Stimulated activated naive CD8-positive, alpha-beta T cell treated with anti-CD3 and anti-CD28 coated beads, Interleukin-15, amount 100 ng/mL, for 72 hours (primary cell): ENCODE measurements around the gene CYB5R4.

ENCODE experiments used
- ATAC-seq: fragments of 150-1000 bp; cut with Tn5 transposase; 2 replicates; pipeline ENCODE4 v1.10.0; 2021; ENCODE audit warnings: mild to moderate bottlenecking, moderate library complexity
- DNase-seq, 2 donors: peaks; one replicate each; pipeline ENCODE4 v3.0.0; 2021 to 2022
- H3K27ac Mint-ChIP-seq, 2 donors: one replicate each; pipeline ENCODE4 v1.8.0; 2022; ENCODE audit warnings: mild to moderate bottlenecking in 2 of 2, mixed read lengths in 2 of 2, moderate library complexity in 2 of 2
- H3K27me3 Mint-ChIP-seq: one replicate; pipeline ENCODE4 v1.8.0; 2022; ENCODE audit warnings: mixed read lengths
- H3K4me1 Mint-ChIP-seq: one replicate; pipeline ENCODE4 v1.8.0; 2022; ENCODE audit warnings: mild to moderate bottlenecking, mixed read lengths
- H3K4me3 Mint-ChIP-seq, 2 donors: one replicate each; pipeline ENCODE4 v1.8.0; 2022; ENCODE audit warnings: mild to moderate bottlenecking in 2 of 2, mixed read lengths in 2 of 2, moderate library complexity in 1 of 2
- H3K9me3 Mint-ChIP-seq, 2 donors: one replicate each; pipeline ENCODE4 v1.8.0; 2022; ENCODE audit warnings: mixed read lengths in 2 of 2

Gene CYB5R4

DNA sequence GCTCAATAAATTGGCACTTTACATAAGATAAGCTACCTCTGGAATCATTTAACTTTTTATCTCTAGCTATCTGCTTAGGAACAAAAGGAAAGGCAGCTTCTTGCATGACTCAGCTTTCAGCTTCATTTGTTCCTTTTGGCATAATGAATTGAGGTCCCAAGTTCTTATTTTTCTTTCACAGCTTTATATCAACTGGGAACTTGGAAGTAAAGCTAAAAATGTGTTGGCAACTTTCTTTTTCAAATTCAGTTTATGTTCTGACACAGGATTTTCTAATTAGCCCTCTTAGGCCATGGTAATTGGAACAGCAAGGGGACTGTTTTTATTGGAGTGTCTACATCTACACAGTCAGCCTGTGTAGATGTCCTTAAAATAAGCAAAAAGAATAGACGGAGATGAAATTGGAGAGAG is 118.8 kb downstream of the CYB5R4 start:
- DNase-seq (no peak), ATAC-seq (no peak)
- Mint-ChIP-seq H3K9me3 (peaks cover 0 to 4% of the 10 kb centered on the region in 2 donors), H3K4me1 (no peaks in the 10 kb centered on the region), H3K27ac (no peak overlapping the region), H3K27me3 (no peaks in the 10 kb centered on the region), H3K4me3 (no peak overlapping the region)

DNA sequence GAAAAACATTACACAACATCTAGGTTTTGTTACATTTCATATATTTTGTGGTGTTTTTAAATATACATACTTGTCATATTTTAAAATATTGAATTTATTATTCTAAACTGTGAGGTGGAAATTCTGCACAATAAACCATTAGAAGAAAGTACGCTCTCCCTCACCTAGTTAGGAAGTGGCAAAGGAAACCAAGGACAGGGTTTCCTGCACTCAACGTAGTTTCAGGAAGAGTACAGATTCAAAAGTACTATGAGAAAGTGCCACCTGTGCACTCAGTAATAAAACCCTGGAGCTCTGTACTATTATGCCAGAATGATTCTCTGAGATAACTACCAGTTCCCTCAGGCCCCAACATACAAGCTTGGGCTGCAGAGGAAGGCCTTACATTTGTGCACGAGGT is 119.5 kb downstream of the CYB5R4 start:
- ATAC-seq, result no peak
- Mint-ChIP-seq H3K9me3 (peaks cover 0 to 4% of the 10 kb centered on the region in 2 donors), H3K4me3 (no peak overlapping the region), H3K4me1 (no peaks in the 10 kb centered on the region), H3K27ac (no peak overlapping the region), H3K27me3 (no peaks in the 10 kb centered on the region)
- no peak for DNase-seq

DNA sequence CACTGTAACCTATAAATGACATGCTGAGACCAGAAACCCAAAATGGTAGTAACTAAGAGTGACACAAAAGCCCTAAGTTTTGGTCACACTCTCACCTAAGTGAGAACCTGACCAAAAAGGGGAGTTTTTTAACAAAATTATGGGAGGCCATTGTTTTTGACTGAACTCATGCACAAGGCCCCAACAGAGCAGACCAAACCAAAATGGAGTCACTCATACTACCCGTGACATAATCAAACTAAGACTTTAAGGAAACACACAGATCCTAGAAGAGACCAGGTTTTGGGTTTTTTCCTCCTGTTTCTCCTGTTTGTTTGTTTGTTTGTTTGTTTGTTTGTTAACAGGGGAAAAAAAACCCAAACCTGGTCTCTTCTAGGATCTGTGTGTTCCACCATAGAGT is 124.9 kb downstream of the CYB5R4 start:
- H3K27ac Mint-ChIP-seq, result no peak overlapping the region

DNA sequence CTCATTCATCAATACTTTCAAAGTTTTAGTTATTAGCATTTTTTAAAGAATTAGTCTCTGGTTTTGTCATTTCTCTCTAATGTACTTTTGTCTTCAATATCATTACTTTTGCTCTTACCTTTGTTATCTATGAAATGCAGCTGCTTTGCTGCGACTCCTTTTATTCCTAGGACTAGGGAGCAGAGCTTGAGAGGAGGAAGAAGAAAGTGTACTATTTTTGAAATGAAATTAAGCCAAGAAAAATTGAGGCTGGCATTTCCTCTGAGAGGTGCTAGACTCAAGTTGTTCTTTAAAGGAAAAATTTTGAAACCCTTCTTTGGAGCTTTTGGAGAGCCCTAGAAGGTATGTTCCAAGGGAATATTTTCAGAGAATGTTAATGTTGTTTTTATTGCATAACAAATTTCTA is 125.8 kb downstream of the CYB5R4 start:
- H3K27ac Mint-ChIP-seq, result no peak overlapping the region

More for the DNA sequence above, 124.9 kb downstream of the CYB5R4 start:
- Mint-ChIP-seq H3K4me3 (no peak overlapping the region), H3K4me1 (no peaks in the 10 kb centered on the region), H3K27me3 (no peaks in the 10 kb centered on the region), H3K9me3 (peaks cover 0 to 4% of the 10 kb centered on the region in 2 donors)
- no peak for DNase-seq
- ATAC-seq, result no peak

DNA sequence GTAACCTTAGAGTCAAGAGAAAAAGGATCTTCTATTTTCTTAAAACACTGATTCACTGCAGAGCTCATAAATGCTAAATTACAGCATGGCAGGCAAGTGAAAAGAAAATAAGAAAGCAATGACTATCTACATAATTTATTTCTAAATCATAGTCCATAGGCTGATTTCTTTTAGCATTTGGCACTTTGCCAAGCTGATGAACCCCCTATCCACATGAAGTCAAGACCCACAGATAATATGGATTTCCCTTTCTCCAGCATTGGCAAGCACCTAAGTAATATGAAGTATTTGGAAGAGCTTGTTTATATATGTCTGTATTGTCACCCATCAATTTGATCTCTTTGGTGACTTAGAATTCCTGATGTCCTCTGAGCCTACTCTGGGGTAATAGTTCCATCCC is 126.2 kb downstream of the CYB5R4 start:
- ATAC-seq, result no peak
- no peak overlapping the region for H3K27ac Mint-ChIP-seq
- H3K9me3 Mint-ChIP-seq, result no peaks in the 10 kb centered on the region
- no peak for DNase-seq
- H3K27me3 Mint-ChIP-seq, result no peaks in the 10 kb centered on the region
- no peak overlapping the region for H3K4me3 Mint-ChIP-seq
- H3K4me1 Mint-ChIP-seq, result no peaks in the 10 kb centered on the region

More for the DNA sequence above, 125.8 kb downstream of the CYB5R4 start:
- H3K4me1 Mint-ChIP-seq, result no peaks in the 10 kb centered on the region
- H3K4me3 Mint-ChIP-seq, result no peak overlapping the region
- no peaks in the 10 kb centered on the region for H3K9me3 Mint-ChIP-seq
- DNase-seq (no peak), ATAC-seq (no peak)
- H3K27me3 Mint-ChIP-seq, result no peaks in the 10 kb centered on the region

DNA sequence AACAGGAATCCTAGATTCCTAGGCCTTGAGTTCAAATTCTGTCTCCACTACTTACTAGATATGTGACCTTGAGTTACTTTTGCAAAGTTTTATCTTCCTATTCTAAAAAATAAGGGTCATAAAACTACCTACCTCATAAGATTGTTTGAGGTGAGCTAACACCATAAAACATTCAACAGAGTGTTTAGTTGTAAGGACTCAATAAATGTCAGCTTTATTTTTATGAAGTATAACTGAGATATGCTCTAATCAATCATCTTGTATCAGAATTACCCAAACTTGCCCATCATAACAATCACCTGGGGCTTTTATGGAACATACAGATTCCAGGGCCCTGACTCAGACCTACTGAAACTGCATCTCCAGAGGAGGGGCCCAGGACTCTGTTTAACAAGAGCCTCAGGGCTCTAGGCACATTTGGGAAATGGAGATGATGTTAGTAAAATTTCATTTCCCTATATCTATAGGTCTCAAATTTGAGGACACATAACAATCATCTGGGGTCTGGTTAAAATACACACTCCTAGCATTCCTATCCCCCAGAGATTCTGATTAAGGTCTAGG is 138.6 kb downstream of the CYB5R4 start:
- Mint-ChIP-seq H3K4me1 (no peaks in the 10 kb centered on the region), H3K9me3 (peaks cover 10 to 21% of the 10 kb centered on the region in 2 donors), H3K4me3 (no peak overlapping the region), H3K27ac (no peak overlapping the region), H3K27me3 (peaks cover 12% of the 10 kb centered on the region)
- no peak for ATAC-seq
- DNase-seq, result no peak

DNA sequence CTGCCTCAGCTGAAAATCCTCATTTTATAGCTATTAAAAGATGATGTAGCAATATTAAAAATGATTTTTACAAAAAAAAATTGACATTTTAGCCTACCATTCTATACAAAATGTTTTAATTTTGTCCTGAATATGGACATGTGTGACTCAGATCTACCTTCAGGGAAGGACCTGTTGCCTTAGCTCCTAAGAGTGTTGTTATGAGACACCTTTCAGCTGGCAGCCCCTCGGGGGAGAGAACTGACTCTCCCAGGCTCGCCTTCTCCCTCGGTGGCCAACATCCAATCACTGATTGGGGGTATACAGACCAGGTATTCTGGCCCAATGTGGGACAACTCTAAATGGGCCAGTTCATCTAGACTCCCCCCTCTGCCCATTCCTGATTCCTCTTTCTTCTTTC is 141.6 kb downstream of the CYB5R4 start:
- Mint-ChIP-seq H3K27me3 (peaks cover 38% of the 10 kb centered on the region), H3K27ac (no peak overlapping the region)
- ATAC-seq, result no peak

DNA sequence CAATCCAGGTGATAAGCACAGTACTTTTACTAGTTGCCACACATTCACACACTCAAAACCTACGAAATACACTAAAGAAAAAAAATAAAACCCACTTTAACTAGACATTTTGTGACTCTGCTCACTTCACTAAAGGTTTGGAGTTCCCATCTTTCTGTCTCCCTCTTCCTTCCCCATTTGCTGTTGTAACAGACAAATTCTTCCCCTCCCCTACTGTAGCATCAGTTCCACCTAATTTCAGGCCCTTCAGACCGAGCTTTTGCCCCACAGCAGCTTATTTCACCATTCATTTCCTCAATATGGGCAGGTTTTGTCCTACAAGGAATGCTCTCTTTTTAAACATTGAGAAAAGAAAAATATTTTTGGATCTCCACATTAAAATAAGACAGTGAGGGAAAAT is 142.7 kb downstream of the CYB5R4 start:
- DNase-seq (no peak), ATAC-seq (no peak)
- H3K27me3 Mint-ChIP-seq, result peaks cover 41% of the 10 kb centered on the region
- H3K9me3 Mint-ChIP-seq, result no peaks in the 10 kb centered on the region
- H3K27ac Mint-ChIP-seq, result no peak overlapping the region
- no peak overlapping the region for H3K4me3 Mint-ChIP-seq
- no peaks in the 10 kb centered on the region for H3K4me1 Mint-ChIP-seq

More for the DNA sequence above, 141.6 kb downstream of the CYB5R4 start:
- DNase-seq, result no peak
- H3K9me3 Mint-ChIP-seq, result peaks cover 0 to 2% of the 10 kb centered on the region in 2 donors
- H3K4me1 Mint-ChIP-seq, result no peaks in the 10 kb centered on the region
- H3K4me3 Mint-ChIP-seq, result no peak overlapping the region

DNA sequence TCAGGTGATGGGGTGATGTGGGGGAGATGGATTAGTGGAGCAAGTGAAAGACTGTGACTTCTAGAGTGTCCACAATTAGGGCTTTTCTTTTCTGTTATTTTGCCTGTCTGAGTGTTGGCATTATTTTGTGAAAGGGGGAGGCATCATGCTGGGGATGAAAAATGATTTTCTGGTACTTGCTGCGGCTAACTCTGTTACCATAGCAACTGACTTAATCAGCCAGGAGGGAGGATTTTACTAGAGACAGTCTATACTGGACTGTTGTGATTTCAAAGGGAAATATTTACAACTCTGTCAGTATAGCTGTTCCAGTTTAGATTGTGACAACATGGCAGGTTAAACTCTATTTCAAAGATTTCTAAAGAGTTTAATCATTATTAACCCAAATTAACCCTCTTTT is 143.6 kb downstream of the CYB5R4 start:
- Mint-ChIP-seq H3K4me3 (no peak overlapping the region), H3K4me1 (no peaks in the 10 kb centered on the region), H3K27ac (no peak overlapping the region), H3K9me3 (no peaks in the 10 kb centered on the region), H3K27me3 (peaks cover 49% of the 10 kb centered on the region)
- DNase-seq (no peak), ATAC-seq (no peak)

DNA sequence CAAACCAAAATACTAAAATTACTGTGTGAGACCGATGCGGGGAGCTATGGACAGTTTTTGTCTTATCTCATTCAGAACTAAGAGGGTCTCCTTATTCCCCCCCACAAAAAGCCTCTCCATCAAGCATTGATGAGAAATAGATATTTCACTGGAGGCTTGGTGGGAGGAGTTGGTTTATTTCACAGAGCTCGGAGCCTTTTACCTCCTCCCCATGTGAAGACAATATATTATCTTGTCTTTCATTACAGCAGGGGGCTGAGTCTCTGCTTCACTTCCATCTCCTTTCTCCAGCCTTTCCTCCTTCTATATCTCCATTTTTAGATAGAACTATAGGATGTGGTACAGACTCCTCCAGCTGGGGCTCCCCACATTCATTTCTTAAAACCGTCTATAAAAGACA is 144.2 kb downstream of the CYB5R4 start:
- no peak overlapping the region for H3K27ac Mint-ChIP-seq
- H3K9me3 Mint-ChIP-seq, result no peaks in the 10 kb centered on the region
- no peaks in the 10 kb centered on the region for H3K4me1 Mint-ChIP-seq

DNA sequence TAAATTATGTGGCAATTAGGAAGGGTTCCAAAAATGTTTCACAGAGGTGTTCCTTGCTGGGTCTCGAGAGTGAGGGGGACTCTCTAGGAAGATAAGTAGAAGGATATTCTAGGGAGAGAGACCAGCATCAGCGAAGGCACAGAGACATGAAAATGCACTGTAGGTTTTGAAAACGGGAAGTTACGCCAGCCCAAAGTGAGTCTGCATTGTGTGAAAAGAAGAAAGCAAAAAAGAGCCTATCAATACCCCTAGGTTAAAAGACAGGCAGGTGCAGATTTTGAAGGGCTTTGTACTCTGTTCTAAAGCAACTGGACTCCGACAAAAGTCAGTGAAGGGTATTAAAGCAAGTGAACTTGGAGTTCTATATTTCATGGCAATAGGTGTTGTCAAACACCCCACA is 148.4 kb downstream of the CYB5R4 start:
- Mint-ChIP-seq H3K4me3 (no peak overlapping the region), H3K27me3 (peaks cover 50% of the 10 kb centered on the region), H3K4me1 (no peaks in the 10 kb centered on the region), H3K9me3 (no peaks in the 10 kb centered on the region), H3K27ac (no peak overlapping the region)
- DNase-seq (no peak), ATAC-seq (no peak)

More for the DNA sequence above, 144.2 kb downstream of the CYB5R4 start:
- Mint-ChIP-seq H3K27me3 (peaks cover 49% of the 10 kb centered on the region), H3K4me3 (no peak overlapping the region)
- ATAC-seq, result no peak
- DNase-seq, result no peak

DNA sequence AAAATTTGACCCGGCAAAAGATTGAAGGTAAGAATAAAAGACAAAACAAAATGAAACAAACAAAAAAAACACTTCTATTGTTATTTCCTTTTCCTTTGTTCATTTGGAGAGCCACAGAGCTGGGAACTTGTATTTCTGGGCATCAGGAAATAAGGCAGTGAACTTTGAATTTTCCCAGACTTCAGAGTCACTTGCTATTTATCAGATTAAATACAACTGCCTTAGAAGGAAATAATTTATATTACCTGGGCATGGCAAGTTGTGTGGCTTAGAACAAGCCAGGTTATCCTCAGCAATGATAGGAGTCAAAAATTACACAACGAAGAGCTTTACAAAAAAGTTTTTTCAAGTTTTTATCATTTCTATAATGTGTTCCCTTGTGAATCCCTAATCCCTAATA is 153.9 kb downstream of the CYB5R4 start:
- DNase-seq, result no peak
- Mint-ChIP-seq H3K9me3 (no peaks in the 10 kb centered on the region), H3K27me3 (peaks cover 17% of the 10 kb centered on the region), H3K4me1 (no peaks in the 10 kb centered on the region), H3K4me3 (no peak overlapping the region), H3K27ac (no peak overlapping the region)
- ATAC-seq, result no peak

DNA sequence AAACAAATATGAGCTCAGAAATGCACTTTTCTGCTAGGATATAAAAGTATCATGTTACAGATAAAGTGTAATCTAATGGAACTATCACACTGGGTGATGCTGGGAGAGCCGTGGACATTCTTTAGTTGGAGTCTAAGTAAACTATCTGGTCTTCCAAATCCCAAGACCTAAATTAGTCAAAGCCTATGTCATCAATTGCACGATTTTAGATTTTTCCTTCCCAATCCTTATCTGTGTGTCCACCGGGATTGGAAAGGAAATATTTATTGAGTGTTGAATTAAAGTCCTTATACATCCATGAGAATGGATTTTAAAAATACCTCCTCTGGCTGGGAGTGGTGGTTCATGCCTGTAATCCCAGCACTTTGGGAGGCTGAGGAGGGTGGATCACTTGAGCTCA is 154.4 kb downstream of the CYB5R4 start:
- no peaks in the 10 kb centered on the region for H3K9me3 Mint-ChIP-seq
- no peak for ATAC-seq
- H3K4me1 Mint-ChIP-seq, result no peaks in the 10 kb centered on the region
- H3K27ac Mint-ChIP-seq, result no peak overlapping the region
- no peak overlapping the region for H3K4me3 Mint-ChIP-seq
- no peak for DNase-seq
- H3K27me3 Mint-ChIP-seq, result peaks cover 15% of the 10 kb centered on the region

DNA sequence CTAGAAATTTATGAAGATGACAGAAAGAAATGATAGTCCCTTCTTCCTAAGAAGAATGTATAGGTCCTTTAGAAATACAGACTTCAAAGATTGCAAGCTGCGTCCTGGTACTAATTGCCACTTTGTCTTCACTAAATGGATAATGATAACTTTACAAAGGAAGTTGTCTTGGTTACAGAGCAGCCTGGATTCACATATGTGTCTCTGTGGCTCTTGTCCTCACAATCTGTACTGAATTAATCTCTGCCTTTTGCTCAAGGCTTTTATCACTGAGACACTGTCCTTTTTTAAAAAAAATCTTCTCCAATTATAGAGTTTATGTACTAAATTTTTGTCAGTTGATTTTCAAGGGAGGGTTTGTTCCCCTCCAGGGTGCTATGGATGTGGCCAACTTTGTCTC is 156.5 kb downstream of the CYB5R4 start:
- peaks cover 6% of the 10 kb centered on the region for H3K27me3 Mint-ChIP-seq
- DNase-seq, result no peak
- no peak overlapping the region for H3K27ac Mint-ChIP-seq
- no peak for ATAC-seq
- H3K9me3 Mint-ChIP-seq, result no peaks in the 10 kb centered on the region
- no peaks in the 10 kb centered on the region for H3K4me1 Mint-ChIP-seq
- H3K4me3 Mint-ChIP-seq, result no peak overlapping the region
